ENCODE measurements around the gene YPEL1. TPM values are rescaled to one million over a fixed set of nuclear protein-coding genes. Genes with fewer than 3 reads are reported as not detected.

The YPEL1 gene
- total and polyA plus RNA-seq, 10 of the 15 experiments (the other 5 are each of a cell fraction or from before 2014, with no cell fraction given), result 0.13 to 5.0 (median 1.6) TPM

DNA sequence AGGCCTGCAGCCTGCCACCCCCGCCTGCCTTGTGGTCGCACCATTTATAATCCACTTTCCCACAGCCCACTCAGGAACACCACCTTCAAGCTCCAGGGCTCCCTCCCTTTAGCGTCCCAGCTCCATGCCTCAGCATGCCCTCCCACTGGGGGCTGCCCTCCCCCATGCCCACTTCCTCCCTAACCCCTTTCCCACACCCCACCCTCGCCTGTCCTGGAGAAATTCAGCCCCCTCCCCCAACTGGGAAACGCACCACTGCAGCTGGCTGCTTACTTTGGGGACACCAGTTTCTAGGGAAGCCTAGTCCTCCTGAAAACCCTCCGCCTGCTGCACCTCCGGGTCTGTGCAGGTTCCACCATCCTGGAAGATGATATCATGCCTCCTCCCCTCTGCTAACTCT, 3.4 kb upstream of the YPEL1 start:
- in situ Hi-C loops (cut with MboI), result no loop called here
- no peaks in the 10 kb centered on the region for H3K9me3 ChIP-seq (replicated peaks; ENCODE audit: control insufficient read depth, insufficient read depth, low read length)
- no peaks in the 10 kb centered on the region for H3K27me3 ChIP-seq (replicated peaks in 1 of 2; ENCODE audit: control insufficient read depth in 2 of 2, insufficient read depth in 2 of 2, low read length in 1 of 2)
- no peak overlapping the region for H3K4me2 ChIP-seq (ENCODE audit: control insufficient read depth, insufficient read depth)
- H2AFZ ChIP-seq (ENCODE audit: control insufficient read depth, low read depth, low read length), result no peak overlapping the region
- no TSS peak for BruUV-seq (replicated peaks)
- TF ChIP-seq ZNF207 (IDR thresholded peaks at IDR 0.05; ENCODE audit: borderline replicate concordance) (no peak), YBX1 (IDR thresholded peaks at IDR 0.05) (no peak), MYC (IDR thresholded peaks at IDR 0.05; ENCODE audit: insufficient read depth, insufficient read length, insufficient replicate concordance, low read length, severe bottlenecking) (no peak), ZZZ3 (IDR thresholded peaks at IDR 0.05; ENCODE audit: control insufficient read depth, insufficient read length, low read depth) (no peak), CHD4 (IDR thresholded peaks at IDR 0.05) (no peak)
- TF ChIP-seq, protein P1, sequence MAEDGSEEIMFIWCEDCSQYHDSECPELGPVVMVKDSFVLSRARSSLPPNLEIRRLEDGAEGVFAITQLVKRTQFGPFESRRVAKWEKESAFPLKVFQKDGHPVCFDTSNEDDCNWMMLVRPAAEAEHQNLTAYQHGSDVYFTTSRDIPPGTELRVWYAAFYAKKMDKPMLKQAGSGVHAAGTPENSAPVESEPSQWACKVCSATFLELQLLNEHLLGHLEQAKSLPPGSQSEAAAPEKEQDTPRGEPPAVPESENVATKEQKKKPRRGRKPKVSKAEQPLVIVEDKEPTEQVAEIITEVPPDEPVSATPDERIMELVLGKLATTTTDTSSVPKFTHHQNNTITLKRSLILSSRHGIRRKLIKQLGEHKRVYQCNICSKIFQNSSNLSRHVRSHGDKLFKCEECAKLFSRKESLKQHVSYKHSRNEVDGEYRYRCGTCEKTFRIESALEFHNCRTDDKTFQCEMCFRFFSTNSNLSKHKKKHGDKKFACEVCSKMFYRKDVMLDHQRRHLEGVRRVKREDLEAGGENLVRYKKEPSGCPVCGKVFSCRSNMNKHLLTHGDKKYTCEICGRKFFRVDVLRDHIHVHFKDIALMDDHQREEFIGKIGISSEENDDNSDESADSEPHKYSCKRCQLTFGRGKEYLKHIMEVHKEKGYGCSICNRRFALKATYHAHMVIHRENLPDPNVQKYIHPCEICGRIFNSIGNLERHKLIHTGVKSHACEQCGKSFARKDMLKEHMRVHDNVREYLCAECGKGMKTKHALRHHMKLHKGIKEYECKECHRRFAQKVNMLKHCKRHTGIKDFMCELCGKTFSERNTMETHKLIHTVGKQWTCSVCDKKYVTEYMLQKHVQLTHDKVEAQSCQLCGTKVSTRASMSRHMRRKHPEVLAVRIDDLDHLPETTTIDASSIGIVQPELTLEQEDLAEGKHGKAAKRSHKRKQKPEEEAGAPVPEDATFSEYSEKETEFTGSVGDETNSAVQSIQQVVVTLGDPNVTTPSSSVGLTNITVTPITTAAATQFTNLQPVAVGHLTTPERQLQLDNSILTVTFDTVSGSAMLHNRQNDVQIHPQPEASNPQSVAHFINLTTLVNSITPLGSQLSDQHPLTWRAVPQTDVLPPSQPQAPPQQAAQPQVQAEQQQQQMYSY (CRISPR knock-in tag; IDR thresholded peaks at IDR 0.05), result no peak
- TF ChIP-seq, protein P2, sequence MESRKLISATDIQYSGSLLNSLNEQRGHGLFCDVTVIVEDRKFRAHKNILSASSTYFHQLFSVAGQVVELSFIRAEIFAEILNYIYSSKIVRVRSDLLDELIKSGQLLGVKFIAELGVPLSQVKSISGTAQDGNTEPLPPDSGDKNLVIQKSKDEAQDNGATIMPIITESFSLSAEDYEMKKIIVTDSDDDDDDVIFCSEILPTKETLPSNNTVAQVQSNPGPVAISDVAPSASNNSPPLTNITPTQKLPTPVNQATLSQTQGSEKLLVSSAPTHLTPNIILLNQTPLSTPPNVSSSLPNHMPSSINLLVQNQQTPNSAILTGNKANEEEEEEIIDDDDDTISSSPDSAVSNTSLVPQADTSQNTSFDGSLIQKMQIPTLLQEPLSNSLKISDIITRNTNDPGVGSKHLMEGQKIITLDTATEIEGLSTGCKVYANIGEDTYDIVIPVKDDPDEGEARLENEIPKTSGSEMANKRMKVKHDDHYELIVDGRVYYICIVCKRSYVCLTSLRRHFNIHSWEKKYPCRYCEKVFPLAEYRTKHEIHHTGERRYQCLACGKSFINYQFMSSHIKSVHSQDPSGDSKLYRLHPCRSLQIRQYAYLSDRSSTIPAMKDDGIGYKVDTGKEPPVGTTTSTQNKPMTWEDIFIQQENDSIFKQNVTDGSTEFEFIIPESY (IDR thresholded peaks at IDR 0.05), result no peak
- FAIRE-seq (no peak), ATAC-seq (no peak), DNase-seq (ENCODE audit: low read depth, low spot score) (no peak)
- 27% methylated on average over 6 of the region's 7 CpGs for WGBS (ENCODE audit: insufficient coverage, insufficient replicate concordance, low lambda C conversion rate, missing lambda C conversion rate)
- H3K79me2 ChIP-seq (ENCODE audit: control insufficient read depth, insufficient read depth, low read length), result no peaks in the 10 kb centered on the region
- intact Hi-C loops (cut with micrococcal nuclease; ENCODE audit: unreplicated experiment), result no loop called here
- H3K4me3 ChIP-seq, result no peak overlapping the region
- H3K27ac ChIP-seq (ENCODE audit: control insufficient read depth, insufficient read depth), result no peak overlapping the region
- ChIA-PET SMC1A (ENCODE audit: uncharacterized antibody, unreplicated experiment) (no interaction called here), CTCF (no interaction called here), RAD21 (ENCODE audit: unreplicated experiment) (no interaction called here), POLR2A (no interaction called here)
- no peak overlapping the region for H3K9ac ChIP-seq (ENCODE audit: control insufficient read depth, insufficient read depth, low read length)
- peaks cover 5% of the 10 kb centered on the region; the same call in 1 of the 2 replicates for H3K4me1 ChIP-seq (ENCODE audit: control insufficient read depth, insufficient read depth, low read length)
- H4K20me1 ChIP-seq (ENCODE audit: control insufficient read depth, insufficient read depth), result no peaks in the 10 kb centered on the region
- no peaks in the 10 kb centered on the region for H3K36me3 ChIP-seq (ENCODE audit: control insufficient read depth in 2 of 2, insufficient read depth in 2 of 2, low read length in 1 of 2)

All from GM12878 (cell line).